Measurements from ENCODE around the gene AMOTL2.

DNA sequence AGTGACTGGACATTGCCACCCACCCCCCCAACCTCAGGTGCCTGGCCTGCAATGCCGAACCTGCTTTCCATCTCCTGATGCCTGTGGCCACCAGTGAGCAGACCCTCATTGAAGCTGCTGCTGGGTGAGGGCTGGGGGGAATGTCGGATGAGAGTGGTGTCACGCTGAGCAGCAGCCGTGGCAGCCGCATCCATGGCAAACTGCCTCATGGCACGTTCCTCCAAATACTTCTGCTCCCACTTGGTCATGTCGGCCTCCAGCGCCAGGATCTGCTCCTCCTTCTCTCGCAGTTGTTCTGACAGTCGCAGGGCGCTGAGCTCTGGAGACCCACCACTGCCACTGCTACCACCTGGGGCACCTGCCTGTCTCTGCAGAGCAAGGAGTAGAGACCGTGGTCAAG, 14.2 kb downstream of the AMOTL2 start:
- TF ChIP-seq YY1 (IDR thresholded peaks at IDR 0.05; ENCODE audit: insufficient read depth, insufficient read length) (no peak), ZNF274 (IDR thresholded peaks at IDR 0.05; ENCODE audit: low read depth, low read length) (no peak), SUZ12 (IDR thresholded peaks at IDR 0.05; ENCODE audit: extremely low read depth, insufficient read depth, insufficient read length) (no peak)
